GM12865 (cell line): ENCODE measurements around the gene DAPK1.

Experiments
- DNase-seq: peaks from one replicate; pipeline ENCODE4 v3.0.0; 2010; ENCODE audit warnings: low read depth
- H3K4me3 ChIP-seq: 2 replicates; pipeline ENCODE4 v1.5.1; 2011; ENCODE audit warnings: mild to moderate bottlenecking, low read depth, low read length, control low read depth
- TF ChIP-seq, protein P1 (sequence below): IDR thresholded peaks from 2 replicates; pipeline ENCODE4 v1.5.1; 2011; ENCODE audit warnings: low read length, control low read depth, low read depth, inconsistent platforms; ENCODE audit not compliant: insufficient read depth; ENCODE audit errors: missing control alignments

DAPK1 gene

DNA sequence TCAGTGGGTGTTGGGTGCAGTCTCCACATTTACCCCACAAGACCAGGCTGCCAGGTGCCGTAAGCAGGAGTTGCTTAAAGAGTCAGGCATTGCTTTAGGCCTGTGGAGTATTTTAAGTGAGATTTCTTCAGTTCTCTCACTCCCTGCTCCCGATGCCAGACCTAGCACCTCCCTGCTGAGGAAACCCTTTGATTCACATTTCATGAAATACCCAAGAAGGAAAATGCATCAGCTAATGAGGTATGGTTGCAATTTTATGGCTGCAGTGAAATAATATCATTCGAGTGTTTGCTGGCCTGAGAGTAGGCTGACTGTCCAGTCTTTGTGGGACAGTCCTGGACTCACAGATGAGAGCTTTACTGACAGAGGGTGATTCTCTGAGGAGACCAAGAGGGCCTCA, 160.8 kb downstream of the DAPK1 start:
- DNase-seq = no peak
- no peak overlapping the region for H3K4me3 ChIP-seq
- TF ChIP-seq, protein P1, sequence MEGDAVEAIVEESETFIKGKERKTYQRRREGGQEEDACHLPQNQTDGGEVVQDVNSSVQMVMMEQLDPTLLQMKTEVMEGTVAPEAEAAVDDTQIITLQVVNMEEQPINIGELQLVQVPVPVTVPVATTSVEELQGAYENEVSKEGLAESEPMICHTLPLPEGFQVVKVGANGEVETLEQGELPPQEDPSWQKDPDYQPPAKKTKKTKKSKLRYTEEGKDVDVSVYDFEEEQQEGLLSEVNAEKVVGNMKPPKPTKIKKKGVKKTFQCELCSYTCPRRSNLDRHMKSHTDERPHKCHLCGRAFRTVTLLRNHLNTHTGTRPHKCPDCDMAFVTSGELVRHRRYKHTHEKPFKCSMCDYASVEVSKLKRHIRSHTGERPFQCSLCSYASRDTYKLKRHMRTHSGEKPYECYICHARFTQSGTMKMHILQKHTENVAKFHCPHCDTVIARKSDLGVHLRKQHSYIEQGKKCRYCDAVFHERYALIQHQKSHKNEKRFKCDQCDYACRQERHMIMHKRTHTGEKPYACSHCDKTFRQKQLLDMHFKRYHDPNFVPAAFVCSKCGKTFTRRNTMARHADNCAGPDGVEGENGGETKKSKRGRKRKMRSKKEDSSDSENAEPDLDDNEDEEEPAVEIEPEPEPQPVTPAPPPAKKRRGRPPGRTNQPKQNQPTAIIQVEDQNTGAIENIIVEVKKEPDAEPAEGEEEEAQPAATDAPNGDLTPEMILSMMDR = no peak

DNA sequence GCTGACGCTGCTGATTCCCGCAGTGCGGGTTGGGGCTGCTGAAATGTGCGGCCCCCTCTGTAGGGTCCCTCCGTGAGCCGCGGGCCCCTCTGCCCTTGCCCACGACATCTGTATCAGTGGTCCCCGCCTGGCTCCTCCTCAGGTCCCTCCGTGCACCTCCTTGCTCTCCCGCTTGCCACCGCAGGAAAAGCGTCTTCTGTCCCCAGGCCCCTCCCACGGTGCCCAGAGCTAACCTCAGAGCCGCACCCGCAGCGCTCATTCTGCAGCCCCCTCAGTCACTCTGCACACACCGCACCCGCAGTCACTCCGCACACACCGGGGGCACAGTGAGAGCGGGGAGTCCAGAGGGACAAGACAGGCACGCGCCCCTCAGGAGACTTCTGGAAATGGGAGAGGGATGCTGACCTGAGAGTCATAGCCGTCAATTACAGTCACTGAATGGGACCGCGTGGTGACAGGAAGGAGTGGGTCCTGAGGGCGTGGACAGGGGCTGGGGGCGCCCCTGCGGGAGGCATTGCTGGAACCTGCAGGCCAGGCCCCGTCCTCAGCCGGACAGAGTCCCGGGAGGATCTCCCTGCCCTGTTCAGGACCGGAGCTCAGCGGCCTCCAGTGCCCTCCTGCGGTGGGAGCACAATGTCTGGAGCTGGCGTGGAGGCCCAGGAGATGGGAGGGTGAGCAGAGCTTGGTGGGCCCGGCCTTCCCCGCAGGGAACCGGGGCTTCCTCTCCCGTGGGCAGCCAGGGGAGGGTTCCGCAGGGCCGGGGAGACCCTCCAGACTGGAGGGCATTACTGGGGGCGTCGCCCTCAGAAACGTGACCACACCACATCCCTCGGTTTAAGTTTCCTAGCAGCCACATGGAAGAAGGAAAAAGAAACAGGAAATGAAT, 162.1 kb downstream of the DAPK1 start:
- TF ChIP-seq, protein P1 = no peak
- no peak for DNase-seq
- H3K4me3 ChIP-seq = no peak overlapping the region

DNA sequence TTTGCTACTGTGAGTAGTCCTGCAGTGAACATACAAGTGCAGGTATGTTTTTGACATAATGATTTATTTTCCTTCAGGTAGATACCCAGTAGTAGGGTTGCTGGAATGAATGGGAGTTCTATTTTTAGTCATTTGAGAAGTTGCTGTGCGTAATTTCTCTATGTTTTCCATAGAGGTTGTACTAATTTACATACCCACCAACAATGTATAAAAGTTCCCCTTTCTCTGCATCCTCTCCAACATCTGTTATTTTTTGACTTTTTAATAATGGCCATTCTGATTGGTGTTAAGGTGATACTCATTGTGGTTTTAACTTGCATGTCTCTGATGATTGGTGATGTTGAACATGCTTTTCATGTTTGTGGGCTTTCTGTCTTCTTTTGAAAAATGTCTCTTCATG, 163.6 kb downstream of the DAPK1 start:
- H3K4me3 ChIP-seq = no peak overlapping the region
- DNase-seq = peak; percentile 30
- TF ChIP-seq, protein P1 = no peak

DNA sequence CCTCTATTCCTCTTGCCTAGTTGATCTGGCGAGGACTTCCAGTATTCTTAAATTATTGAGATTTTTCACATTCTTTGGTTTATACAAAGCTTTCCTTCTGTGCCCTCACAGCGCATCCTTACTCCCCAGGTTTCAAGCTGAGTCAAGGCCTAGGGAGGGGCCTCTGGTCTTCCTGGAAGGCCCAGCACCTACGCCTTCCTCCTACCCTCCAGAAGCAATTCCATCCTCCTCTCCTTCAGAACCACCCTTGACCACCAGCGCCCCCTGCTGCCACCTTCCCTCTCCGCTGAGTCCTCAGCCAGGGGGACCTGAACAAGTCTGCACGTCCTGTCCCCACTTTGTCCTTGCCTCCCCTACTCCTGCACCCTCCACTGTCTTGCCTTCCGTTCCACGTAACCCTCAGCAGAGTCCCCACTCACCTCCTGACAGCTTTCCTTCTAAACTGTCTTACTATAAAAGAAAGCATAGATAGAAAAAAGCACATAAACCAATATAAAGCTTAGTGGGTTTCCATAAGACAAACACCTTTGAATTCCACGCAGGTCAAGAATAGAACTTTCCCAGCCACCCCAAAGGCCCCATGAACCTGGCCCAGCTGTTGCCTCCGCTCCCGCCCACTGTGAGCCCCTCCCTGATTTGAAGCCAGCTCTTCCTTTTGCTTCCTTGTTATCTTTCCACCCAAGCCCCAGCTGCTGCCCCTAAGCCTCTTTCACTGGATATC, 165.3 kb downstream of the DAPK1 start:
- TF ChIP-seq, protein P1 = peak; percentile 85
- H3K4me3 ChIP-seq = no peak overlapping the region
- peak; percentile 75 for DNase-seq

DNA sequence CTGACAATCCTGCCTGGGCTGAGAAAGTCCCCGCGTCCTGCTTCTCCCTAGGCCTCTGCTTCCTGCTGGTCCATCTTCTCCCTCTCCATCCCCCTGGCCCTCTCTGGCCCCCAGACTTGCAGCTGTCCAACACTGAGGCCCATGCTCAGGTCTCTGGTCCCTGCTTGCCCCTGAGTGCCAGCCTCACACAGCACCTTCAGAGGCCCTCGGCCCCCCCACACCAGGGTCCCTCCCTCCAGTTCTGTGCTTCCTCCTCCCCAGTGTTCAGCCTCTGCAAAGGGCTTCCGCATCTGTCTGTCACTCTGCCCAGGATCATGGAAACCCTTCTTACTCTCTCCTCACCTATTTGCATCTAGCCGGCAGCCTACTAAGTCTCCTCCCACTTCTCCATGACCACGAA, 165.9 kb downstream of the DAPK1 start:
- H3K4me3 ChIP-seq = no peak overlapping the region
- TF ChIP-seq, protein P1 = no peak
- no peak for DNase-seq

DNA sequence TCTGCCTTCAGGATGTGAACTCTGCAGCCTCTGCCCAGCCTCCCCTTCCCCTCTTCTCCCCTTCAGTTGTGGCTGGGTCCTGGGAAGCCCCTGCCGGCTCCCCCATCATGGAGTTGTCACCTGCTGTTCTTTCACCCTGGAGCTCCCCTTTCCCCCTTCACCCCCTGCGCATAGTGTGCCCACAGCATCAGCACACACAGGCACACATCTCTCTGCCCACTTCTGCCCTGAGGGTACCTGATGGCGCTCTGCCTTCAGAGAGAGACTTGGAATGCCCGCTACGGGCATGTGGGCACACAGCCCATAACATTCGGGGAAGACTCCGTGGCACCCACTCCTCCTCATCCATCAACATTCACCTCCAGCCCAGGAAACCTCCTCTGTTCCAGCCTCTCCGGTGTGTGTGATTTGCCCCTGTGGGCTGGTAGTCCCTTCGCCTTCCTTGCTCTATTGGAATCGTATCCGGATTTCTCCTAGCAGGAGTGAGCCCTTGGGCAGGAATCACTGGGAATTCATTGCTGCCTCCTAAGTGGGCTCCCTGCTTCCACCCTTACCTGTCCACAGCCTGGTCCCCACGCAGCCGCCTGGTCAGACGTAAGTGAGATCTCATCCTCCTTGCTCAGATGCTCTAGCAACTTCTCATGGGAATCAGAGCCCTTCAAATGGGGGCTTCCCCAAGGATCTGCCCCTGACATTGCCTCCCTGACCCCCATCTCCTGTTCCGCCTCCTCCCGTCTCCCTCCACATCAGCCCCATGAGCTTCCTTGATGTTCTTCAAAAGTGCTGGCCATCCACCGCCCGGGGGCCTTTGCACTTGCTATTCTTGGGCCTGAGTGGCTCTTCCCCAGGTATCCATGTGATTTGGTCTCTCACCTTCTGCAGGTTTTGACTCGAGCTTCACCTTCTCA, 166.7 kb downstream of the DAPK1 start:
- TF ChIP-seq, protein P1 = no peak
- no peak overlapping the region for H3K4me3 ChIP-seq
- no peak for DNase-seq
